Cardiac muscle cell (in vitro differentiated cells and primary cell): Measurements from ENCODE around the gene CACNA1C. TPM values are rescaled to one million over a fixed set of nuclear protein-coding genes. Genes with fewer than 3 reads are reported as not detected.

ENCODE experiments used
- DNase-seq, 2 donors: peaks; one replicate each; pipeline versions ENCODE4 v3.0.0 to v3.0.0-alpha.2; 2010 to 2017; ENCODE audit warnings: low read depth in 1 of 2, low spot score in 1 of 2
- H3K27ac ChIP-seq: fragments of 200-600 bp; sonication (generic); 2 replicates; pipeline ENCODE4 v1.5.1; 2016
- H3K27me3 ChIP-seq: fragments of 200-600 bp; sonication (generic); 2 replicates; pipeline ENCODE4 v1.6.0; 2016; ENCODE audit warnings: control low read depth
- H3K36me3 ChIP-seq: fragments of 200-600 bp; sonication (generic); 2 replicates; pipeline ENCODE4 v1.5.1; 2016; ENCODE audit warnings: control low read depth
- H3K4me1 ChIP-seq: fragments of 200-600 bp; sonication (generic); 2 replicates; pipeline ENCODE4 v1.8.1; 2017; ENCODE audit warnings: low read depth, mild to moderate bottlenecking, mixed run types
- H3K4me3 ChIP-seq: fragments of 200-600 bp; sonication (generic); 2 replicates; pipeline ENCODE4 v1.5.1; 2016; ENCODE audit warnings: mild to moderate bottlenecking
- H3K9me3 ChIP-seq: fragments of 200-600 bp; sonication (generic); 2 replicates; pipeline ENCODE4 v1.5.1; 2017; ENCODE audit warnings: low read depth, mild to moderate bottlenecking, control low read depth
- CTCF ChIP-seq: IDR thresholded peaks from 2 replicates; pipeline ENCODE4 v1.5.1; 2012; ENCODE audit warnings: low read depth, mild to moderate bottlenecking, low read length
- polyA plus RNA-seq: library from polyadenylated mRNA; unstranded; fragments of >200 nt; fragmentation: Nextera tagmentation; extraction: Ambion mirVana; gene quantifications from 2 replicates; pipeline ENCODE4 v1.2.1, GENCODE V29; 2016
- total RNA-seq: library from RNA; depleted of rRNA; stranded (reverse); fragments of >200 nt; gene quantifications from 2 replicates; pipeline ENCODE4 v1.2.3, GENCODE V29; 2016

The CACNA1C gene
- total and polyA plus RNA-seq, 2 experiments from 2014 or later = 40.8 to 77.8 TPM

GRCh38 chr12:2112401-2112800 is 59.6 kb downstream of the CACNA1C start:
- no peak for TF ChIP-seq CTCF
- DNase-seq = no peak
- no peaks in the 10 kb centered on the region for H3K9me3 ChIP-seq
- peaks cover 39% of the 10 kb centered on the region for H3K4me1 ChIP-seq
- no peaks in the 10 kb centered on the region for H3K27me3 ChIP-seq
- H3K4me3 ChIP-seq = no peak overlapping the region
- peaks cover 7% of the 10 kb centered on the region for H3K36me3 ChIP-seq
- peak overlapping the region; percentile 41 for H3K27ac ChIP-seq

DNA sequence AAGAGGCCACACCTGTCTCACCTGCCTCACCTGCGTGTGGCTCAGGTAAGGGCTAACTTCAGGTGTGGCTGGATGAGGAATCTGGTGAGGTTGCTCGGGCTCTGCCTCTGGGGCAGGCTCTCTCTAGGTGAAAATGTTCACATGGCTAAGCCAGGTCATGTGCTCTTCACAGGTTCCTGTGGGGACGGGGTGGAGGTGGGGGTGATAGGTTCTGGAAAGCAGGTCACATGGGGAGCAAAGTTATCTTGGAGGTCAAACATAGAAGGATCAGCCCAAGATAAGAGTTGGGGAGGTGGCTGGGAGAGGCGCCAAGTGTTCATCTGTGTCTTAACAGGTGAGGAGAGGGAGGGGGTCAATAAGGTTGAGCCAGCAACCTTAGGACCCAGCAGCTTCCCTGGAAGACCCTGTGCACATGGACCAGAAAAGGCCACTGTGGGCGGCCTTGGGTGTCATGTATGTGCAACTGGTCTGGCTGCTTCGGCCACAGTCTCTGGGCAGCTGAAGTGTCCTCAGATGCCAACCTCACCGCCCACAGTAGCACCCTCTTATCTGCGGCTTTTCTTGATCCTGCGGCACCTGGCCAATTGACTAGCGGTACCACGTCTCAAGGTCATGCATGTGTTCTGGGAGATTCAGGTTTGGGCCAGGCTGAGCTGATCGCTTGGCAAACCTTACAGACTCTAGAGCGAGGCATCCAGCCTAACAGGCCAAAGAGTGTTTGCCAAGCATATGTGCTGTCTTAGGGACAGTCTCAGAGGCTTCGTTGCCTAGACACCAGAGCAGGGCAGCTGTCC is 60.5 kb downstream of the CACNA1C start:
- Histone ChIP-seq H3K27me3 (no peaks in the 10 kb centered on the region), H3K27ac (no peak overlapping the region), H3K36me3 (peaks cover 7% of the 10 kb centered on the region), H3K4me1 (peaks cover 32% of the 10 kb centered on the region), H3K4me3 (no peak overlapping the region), H3K9me3 (no peaks in the 10 kb centered on the region)
- no peak for DNase-seq
- no peak for TF ChIP-seq CTCF

DNA sequence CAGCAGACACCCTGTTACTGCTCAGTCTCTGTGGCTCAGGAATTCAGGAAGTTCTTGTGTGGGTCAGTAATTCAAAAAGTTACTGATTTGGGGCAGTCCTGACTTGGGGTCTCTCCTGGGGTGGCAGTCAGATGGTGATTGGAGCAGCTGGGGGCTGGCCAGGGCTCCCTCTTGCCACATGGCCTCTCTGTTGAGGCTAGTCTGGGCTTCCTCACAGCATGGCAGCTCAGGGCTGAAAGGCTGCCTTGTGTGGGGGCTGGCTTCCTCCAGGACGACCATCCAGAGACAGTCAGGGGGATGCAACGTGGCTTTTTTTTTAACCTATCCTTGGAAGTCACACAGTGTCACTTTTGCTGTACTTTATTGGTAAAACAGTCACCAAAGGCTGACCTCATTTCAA is 61.3 kb downstream of the CACNA1C start:
- Histone ChIP-seq H3K27ac (no peak overlapping the region), H3K4me3 (no peak overlapping the region), H3K4me1 (peaks cover 29% of the 10 kb centered on the region), H3K27me3 (no peaks in the 10 kb centered on the region), H3K36me3 (peaks cover 7% of the 10 kb centered on the region), H3K9me3 (no peaks in the 10 kb centered on the region)
- no peak for DNase-seq
- no peak for TF ChIP-seq CTCF

DNA sequence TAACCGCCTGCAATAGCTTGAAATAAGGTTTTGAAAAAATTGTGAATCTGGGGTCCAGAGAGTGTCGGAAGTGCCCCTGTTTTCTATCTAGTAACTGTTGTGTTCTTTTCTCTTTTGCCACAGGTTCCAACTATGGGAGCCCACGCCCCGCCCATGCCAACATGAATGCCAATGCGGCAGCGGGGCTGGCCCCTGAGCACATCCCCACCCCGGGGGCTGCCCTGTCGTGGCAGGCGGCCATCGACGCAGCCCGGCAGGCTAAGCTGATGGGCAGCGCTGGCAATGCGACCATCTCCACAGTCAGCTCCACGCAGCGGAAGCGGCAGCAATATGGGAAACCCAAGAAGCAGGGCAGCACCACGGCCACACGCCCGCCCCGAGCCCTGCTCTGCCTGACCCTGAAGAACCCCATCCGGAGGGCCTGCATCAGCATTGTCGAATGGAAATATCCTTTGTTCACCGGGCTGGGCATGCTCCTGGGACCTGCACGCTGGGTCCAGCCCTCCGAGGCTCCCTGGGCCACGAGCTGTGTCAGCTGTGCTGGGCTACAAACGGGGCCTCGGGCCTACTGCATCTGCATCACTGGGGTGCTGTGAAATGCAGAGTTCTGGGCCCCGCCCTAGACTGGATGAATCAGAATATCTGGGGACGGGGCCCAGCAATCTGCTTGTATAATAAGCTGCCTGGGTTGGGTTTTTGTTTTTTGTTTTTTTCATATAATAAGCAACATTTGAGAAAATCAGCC is 62.5 kb downstream of the CACNA1C start:
- H3K27ac ChIP-seq = no peak overlapping the region
- DNase-seq = no peak

DNA sequence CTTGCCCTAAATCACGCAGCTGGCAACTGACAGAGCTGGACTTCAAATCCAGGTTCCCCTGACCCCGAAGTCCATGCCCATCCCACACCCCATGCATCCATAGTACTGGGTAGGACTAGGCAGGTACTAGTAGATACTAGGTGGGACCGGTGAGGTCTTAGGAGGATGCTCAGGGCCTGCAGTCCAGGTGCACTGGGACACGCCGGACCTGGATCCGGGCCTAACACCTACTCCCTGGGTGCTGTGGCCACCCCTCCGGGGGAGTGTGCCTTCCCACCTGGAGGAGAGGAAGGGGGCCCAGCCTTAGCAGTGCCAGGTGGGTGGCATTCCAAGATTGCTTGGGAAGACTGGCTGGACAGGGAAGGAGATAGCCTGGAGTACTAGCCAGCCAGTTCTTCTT is 64.8 kb downstream of the CACNA1C start:
- Histone ChIP-seq H3K27me3 (no peaks in the 10 kb centered on the region), H3K9me3 (no peaks in the 10 kb centered on the region), H3K36me3 (peaks cover 13% of the 10 kb centered on the region), H3K27ac (no peak overlapping the region), H3K4me1 (peaks cover 14% of the 10 kb centered on the region), H3K4me3 (no peak overlapping the region)
- no peak for TF ChIP-seq CTCF
- DNase-seq = no peak

More for the DNA sequence above, 62.5 kb downstream of the CACNA1C start:
- peaks cover 7% of the 10 kb centered on the region for H3K36me3 ChIP-seq
- H3K9me3 ChIP-seq = no peaks in the 10 kb centered on the region
- no peaks in the 10 kb centered on the region for H3K27me3 ChIP-seq
- H3K4me1 ChIP-seq = peaks cover 29% of the 10 kb centered on the region
- TF ChIP-seq CTCF = no peak
- H3K4me3 ChIP-seq = no peak overlapping the region
